ENCODE results near the gene FADS2.
A peak's percentile ranks its signal among the peaks of the same experiment; 100 is the strongest.

The FADS2 gene

DNA sequence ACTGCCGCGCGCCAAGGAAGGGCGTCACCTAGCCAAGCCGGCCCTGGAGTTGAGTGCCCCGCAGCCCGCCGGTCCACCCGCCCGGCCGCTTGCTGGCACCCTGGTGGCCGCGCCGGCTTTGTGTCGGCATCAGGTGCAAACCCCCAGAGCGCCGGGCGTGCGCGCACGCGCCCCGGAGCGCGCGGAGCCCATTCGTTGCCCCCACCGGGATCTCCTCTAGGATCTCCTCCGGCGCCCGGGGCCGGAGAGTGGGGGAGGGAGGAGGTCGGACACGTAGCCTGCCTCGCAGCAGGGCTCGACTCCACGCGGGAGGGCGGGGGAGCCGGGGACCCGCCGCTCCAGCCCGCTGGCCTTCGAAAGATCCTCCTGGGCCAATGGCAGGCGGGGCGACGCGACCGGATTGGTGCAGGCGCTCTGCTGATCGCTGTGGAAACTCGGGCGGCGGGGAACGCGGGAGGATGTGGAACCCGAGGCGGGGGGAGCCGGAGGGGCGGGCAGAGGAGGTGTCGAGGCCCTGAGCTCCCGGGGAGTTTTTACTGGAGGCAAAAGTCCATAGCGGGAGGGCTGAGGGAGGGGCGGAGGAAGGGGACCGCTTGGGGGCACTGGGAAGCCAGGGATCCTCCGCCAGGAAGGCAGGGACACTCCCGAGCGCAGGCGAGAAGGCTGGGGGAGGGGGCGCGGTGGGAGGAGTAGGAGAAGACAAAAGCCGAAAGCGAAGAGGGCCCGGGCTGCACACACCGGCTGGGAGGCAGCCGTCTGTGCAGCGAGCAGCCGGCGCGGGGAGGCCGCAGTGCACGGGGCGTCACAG lies at the start of gene FADS2:
TSS of gene FADS2 (plus strand) at position 730 of the 808 bp plus-strand sequence. CDS start 91 bp downstream, outside the sequence.
- TF ChIP-seq, protein P1, sequence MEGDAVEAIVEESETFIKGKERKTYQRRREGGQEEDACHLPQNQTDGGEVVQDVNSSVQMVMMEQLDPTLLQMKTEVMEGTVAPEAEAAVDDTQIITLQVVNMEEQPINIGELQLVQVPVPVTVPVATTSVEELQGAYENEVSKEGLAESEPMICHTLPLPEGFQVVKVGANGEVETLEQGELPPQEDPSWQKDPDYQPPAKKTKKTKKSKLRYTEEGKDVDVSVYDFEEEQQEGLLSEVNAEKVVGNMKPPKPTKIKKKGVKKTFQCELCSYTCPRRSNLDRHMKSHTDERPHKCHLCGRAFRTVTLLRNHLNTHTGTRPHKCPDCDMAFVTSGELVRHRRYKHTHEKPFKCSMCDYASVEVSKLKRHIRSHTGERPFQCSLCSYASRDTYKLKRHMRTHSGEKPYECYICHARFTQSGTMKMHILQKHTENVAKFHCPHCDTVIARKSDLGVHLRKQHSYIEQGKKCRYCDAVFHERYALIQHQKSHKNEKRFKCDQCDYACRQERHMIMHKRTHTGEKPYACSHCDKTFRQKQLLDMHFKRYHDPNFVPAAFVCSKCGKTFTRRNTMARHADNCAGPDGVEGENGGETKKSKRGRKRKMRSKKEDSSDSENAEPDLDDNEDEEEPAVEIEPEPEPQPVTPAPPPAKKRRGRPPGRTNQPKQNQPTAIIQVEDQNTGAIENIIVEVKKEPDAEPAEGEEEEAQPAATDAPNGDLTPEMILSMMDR (conservative IDR thresholded peaks at IDR 0.05) = no peak
- H3K27ac ChIP-seq = peak within 1 kb of the TSS; percentile 69

- TF ChIP-seq, protein P1 (conservative IDR thresholded peaks at IDR 0.05) = no peak
- H3K27ac ChIP-seq = no peak overlapping the region
Measured at GRCh38 chr11:61778357-61778886, 49.7 kb upstream of the FADS2 start.

DNA sequence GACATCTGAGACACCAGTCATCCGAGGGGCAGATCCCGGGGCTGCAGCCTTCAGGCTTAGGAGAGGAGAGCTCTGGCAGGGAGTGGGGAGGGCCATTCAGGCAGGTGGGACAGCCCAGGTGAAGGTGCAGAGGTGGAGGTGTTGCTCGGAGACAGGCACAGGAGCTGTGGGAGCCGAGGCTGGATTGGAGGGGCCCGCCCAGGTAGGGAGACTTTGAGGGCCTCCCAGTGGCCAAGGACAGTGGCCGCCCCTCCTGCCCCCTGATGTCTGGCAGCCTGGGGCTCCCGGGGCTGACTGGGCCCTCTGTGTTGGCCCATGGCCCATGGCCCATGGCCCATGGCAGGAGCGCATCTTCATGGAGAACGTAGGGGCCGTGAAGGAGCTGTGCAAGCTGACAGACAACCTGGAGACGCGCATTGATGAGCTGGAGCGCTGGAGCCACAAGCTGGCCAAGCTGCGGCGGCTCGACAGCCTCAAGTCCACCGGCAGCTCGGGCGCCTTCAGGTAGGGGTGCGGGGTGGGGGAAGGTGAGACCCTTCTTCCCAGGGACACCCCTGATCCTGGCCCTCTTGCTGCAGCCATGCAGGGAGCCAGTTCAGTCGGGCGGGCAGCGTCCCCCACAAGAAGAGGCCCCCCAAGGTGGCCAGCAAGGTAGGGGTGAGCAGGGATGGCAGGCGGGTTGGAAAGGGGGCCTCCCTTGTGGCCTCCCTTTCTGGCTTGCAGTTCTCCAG lies 49.0 kb upstream of the FADS2 start:
- TF ChIP-seq, protein P1 (conservative IDR thresholded peaks at IDR 0.05) = no peak
- H3K27ac ChIP-seq = no peak overlapping the region

DNA sequence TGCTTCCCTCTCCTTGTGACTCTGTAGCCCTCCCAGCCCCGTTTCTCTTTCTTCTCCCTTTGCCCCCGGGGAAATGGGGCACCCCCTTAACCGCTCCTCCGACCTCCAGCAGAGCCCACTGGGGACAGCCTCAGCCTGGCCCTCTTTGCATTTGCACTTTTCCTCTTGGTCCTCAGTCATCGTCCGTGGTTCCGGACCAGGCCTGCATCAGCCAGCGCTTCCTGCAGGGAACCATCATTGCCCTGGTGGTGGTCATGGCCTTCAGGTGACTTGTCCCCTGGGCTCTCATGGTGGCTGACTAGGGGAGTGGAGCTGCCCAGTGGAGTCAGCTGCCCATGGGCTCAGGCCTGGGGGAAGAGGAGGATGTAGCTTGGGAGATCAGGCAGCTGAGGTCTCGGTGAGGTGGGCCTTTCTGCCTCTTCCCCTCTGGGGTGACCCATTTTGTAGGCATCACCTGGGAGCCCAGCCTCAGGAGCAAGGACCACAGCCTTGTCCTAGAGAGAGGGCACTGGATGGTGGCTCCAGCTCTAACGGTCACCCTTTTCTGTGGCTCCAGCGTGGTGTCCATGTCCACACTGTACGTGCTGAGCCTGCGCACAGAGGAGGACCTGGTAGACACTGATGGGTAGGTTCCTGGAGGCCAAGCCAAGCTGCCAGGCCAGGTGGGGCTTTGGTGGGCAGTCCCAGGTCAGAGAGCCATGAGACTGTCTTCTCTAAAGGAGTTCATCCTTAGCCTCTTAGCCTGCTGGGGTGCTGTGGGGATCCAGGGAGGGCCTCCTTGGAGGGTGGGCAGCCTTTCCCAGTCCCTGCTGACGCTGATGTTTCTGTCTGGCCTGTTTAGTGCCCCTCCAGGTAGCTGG lies 48.2 kb upstream of the FADS2 start:
- H3K27ac ChIP-seq = no peak overlapping the region
- TF ChIP-seq, protein P1 (conservative IDR thresholded peaks at IDR 0.05) = no peak

DNA sequence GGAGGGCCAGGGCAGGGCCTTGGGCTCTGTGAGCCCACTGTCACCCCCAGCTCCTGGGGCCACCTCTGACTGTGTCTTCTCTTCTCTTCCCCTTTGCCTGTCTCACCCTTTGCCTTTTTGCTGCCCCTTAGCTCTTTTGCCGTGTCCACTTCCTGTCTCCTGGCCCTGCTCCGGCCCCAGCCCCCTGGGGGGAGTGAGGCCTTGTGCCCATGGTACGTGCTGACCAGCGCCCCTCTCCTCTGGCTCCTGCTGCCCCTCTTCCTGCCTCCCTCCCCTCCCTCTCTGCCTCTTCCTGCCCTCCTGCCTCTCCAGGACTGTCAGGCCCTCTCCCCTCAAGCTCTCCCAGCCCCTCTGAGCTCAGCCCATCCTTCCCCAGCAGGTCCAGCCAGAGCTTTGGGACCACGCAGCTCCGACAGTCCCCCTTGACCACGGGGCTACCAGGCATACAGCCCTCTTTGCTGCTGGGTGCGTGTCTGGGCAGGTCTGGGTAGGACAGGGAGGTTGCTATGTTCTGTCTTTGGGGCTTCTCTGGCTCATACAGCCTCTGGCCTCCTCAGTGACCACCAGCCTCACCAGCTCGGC lies 47.4 kb upstream of the FADS2 start:
- H3K27ac ChIP-seq = no peak overlapping the region

DNA sequence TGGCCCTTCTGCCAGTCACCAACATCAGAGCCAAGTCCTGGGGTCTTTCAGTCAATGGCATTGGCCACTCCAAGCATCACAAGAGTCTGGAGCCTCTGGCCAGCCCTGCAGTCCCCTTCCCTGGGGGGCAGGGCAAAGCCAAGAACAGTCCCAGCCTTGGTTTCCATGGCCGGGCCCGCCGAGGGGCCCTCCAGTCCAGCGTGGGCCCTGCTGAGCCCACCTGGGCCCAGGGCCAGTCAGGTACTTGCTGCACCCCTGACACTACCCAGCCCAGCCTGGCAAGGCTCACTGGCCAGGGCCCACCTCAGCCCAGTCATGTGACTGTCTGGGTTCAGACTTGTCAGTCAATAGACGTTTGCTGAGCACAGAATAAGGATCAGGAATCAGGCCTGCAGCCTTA lies 46.5 kb upstream of the FADS2 start:
- TF ChIP-seq, protein P1 (conservative IDR thresholded peaks at IDR 0.05) = no peak
- no peak overlapping the region for H3K27ac ChIP-seq

More for the DNA sequence above, 47.4 kb upstream of the FADS2 start:
- TF ChIP-seq, protein P1 (conservative IDR thresholded peaks at IDR 0.05) = no peak
